Progenitor cell of endocrine pancreas (in vitro differentiated cells): ENCODE data around the gene CMPK1. TPM values are rescaled to one million over a fixed set of nuclear protein-coding genes. Genes with fewer than 3 reads are reported as not detected.

Source experiments
- DNase-seq: peaks from one replicate; pipeline ENCODE4 v3.0.0; 2021; ENCODE audit warnings: low spot score; ENCODE audit not compliant: unreplicated experiment
- H3K27ac Mint-ChIP-seq: 2 replicates; pipeline ENCODE4 v1.8.0; 2021; ENCODE audit warnings: mild to moderate bottlenecking, moderate library complexity, mixed read lengths
- H3K27me3 Mint-ChIP-seq: 2 replicates; pipeline ENCODE4 v1.8.0; 2021; ENCODE audit warnings: mixed read lengths
- H3K36me3 Mint-ChIP-seq: 2 replicates; pipeline ENCODE4 v1.8.0; 2022; ENCODE audit warnings: mixed read lengths; ENCODE audit not compliant: insufficient read depth
- H3K4me1 Mint-ChIP-seq: 2 replicates; pipeline ENCODE4 v1.8.0; 2021; ENCODE audit warnings: low read depth, mixed read lengths
- H3K4me3 Mint-ChIP-seq: 2 replicates; pipeline ENCODE4 v1.8.0; 2021; ENCODE audit warnings: low read depth, mild to moderate bottlenecking, moderate library complexity, mixed read lengths
- H3K9me3 Mint-ChIP-seq: 2 replicates; pipeline ENCODE4 v1.8.0; 2021; ENCODE audit warnings: low read depth, mixed read lengths
- total RNA-seq: library from RNA; stranded (reverse); gene quantifications from 2 replicates; pipeline ENCODE4 v1.2.1, GENCODE V29; 2021
- TF ChIP-seq, protein P1 (sequence below): fragments of 200-600 bp; sonication (generic); IDR thresholded peaks from one replicate; pipeline ENCODE4 v1.5.0; 2021; ENCODE audit warnings: antibody characterized with exemption, mild to moderate bottlenecking; ENCODE audit not compliant: unreplicated experiment

The CMPK1 gene
- total RNA-seq, 1 donor from 2014 or later, result 53.1 TPM

DNA sequence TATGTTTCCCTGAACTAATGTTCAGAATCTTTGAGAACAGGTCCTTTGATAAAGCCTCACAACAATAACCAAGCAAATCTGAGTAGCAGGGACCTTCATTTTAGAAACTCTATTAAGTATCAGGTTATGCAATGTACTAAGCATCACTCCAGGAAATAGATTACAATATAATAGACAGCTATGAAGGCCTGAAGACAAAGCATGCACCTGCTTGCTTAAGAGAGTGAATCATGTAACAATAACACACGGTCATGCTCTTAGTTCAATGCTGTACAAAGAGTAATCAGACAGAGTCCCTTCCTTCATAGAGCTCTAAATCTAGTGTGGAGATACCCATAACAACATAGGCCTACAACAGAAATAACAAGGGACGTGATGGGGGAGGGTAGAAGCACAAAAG is 8.1 kb upstream of the CMPK1 start:
- H3K9me3 Mint-ChIP-seq, result no peaks in the 10 kb centered on the region
- no peak for DNase-seq
- H3K4me1 Mint-ChIP-seq, result peaks cover 2% of the 10 kb centered on the region
- H3K4me3 Mint-ChIP-seq, result no peak overlapping the region
- TF ChIP-seq, protein P1, sequence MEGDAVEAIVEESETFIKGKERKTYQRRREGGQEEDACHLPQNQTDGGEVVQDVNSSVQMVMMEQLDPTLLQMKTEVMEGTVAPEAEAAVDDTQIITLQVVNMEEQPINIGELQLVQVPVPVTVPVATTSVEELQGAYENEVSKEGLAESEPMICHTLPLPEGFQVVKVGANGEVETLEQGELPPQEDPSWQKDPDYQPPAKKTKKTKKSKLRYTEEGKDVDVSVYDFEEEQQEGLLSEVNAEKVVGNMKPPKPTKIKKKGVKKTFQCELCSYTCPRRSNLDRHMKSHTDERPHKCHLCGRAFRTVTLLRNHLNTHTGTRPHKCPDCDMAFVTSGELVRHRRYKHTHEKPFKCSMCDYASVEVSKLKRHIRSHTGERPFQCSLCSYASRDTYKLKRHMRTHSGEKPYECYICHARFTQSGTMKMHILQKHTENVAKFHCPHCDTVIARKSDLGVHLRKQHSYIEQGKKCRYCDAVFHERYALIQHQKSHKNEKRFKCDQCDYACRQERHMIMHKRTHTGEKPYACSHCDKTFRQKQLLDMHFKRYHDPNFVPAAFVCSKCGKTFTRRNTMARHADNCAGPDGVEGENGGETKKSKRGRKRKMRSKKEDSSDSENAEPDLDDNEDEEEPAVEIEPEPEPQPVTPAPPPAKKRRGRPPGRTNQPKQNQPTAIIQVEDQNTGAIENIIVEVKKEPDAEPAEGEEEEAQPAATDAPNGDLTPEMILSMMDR, result no peak
- H3K36me3 Mint-ChIP-seq, result no peaks in the 10 kb centered on the region
- no peaks in the 10 kb centered on the region for H3K27me3 Mint-ChIP-seq
- H3K27ac Mint-ChIP-seq, result no peak overlapping the region

DNA sequence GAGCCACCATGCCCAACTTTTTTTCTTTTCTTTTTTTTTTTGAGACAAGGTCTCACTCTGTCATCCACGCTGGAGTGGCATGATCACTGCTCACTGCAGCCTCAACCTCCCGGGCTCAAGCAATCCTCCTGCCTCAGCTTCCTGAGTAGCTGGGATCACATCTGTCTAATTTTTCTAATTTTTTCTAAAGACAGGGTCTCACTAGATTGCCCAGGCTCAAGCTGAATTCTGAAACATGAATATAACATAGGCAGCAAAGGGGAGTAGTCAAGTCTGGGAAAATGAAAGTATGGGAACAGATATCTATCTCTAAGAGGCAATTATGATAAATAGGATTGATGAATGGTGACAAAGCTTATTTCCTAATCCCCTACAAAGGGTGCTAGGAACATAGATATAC is 7.3 kb upstream of the CMPK1 start:
- Mint-ChIP-seq H3K4me3 (no peak overlapping the region), H3K27ac (no peak overlapping the region), H3K9me3 (no peaks in the 10 kb centered on the region), H3K27me3 (no peaks in the 10 kb centered on the region), H3K36me3 (no peaks in the 10 kb centered on the region), H3K4me1 (peaks cover 2% of the 10 kb centered on the region)
- TF ChIP-seq, protein P1, result no peak
- DNase-seq, result no peak

DNA sequence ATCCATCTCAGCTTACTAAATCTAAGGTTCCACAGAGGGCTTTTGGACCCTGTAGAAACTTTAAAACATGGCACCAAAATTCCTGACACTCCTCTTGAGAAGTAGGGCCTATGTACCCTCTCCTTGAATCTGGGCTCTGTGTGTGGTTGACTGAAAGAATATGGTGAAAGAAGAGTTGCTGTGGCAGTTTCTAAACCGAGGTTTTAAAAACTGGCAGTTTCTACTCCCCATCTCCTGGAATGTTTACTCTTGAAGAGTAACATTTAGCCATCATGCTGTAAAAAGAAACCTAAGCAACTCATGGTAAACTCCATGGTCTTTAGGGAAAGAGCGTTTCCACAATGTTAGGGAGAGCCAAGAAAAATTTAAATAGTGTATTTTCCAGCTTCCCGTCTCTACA is 4.6 kb upstream of the CMPK1 start:
- Mint-ChIP-seq H3K4me3 (no peak overlapping the region), H3K27ac (no peak overlapping the region), H3K27me3 (no peaks in the 10 kb centered on the region), H3K4me1 (peaks cover 4% of the 10 kb centered on the region), H3K36me3 (no peaks in the 10 kb centered on the region), H3K9me3 (no peaks in the 10 kb centered on the region)
- DNase-seq, result no peak
- TF ChIP-seq, protein P1, result no peak

DNA sequence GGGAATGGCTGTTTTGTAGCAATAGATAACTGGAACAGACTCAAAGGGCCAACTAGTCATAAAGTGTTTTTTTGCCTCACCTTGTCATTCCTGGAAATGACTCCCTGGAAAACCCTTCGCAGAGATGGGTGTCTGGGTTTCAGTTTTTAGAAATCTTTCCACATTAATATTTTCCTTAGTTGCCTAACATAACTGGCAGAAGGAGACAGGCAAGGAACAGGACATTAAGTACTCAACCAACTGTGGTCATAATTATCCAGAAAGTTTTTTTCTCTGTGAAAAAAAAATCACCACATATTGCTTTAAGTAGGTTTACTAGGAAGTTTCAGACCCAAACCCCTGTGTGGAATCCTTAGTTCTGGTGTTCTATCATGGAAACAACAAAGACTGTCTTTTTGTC is 3.4 kb upstream of the CMPK1 start:
- Mint-ChIP-seq H3K9me3 (no peaks in the 10 kb centered on the region), H3K27ac (no peak overlapping the region), H3K4me3 (no peak overlapping the region), H3K27me3 (no peaks in the 10 kb centered on the region), H3K4me1 (peaks cover 9% of the 10 kb centered on the region), H3K36me3 (no peaks in the 10 kb centered on the region)
- TF ChIP-seq, protein P1, result no peak
- DNase-seq, result no peak

DNA sequence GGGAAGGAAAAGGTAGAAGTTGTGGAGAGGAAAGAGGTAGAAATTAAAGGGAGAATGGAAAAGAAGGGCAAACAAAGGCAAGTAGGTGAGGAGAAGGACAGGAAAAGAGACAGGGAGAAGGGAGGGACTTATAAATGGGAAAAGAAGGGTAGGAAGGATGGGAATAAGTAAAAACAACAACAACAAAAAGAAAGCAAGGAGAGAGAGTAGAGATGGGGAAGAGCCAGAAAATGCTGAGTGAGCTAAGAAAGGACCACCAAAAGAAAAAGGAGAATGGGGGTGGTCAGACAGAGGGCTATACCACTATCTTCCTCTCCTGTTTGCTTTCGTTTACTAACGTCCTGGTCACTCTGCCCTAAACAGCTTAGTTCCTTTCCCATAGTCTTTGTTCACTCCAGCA is 1.7 kb upstream of the CMPK1 start:
- Mint-ChIP-seq H3K27me3 (no peaks in the 10 kb centered on the region), H3K36me3 (no peaks in the 10 kb centered on the region), H3K4me3 (no peak overlapping the region), H3K27ac (no peak overlapping the region), H3K9me3 (no peaks in the 10 kb centered on the region), H3K4me1 (peaks cover 10% of the 10 kb centered on the region)
- TF ChIP-seq, protein P1, result no peak
- DNase-seq, result no peak
